HG03571 (cell line): ENCODE measurements around the gene CCDC18.

Experiments used
- ATAC-seq: cut with Tn5 transposase; IDR thresholded peaks from one replicate; pipeline ENCODE4 v1.9.1; 2021; ENCODE audit not compliant: unreplicated experiment

The CCDC18 gene

DNA sequence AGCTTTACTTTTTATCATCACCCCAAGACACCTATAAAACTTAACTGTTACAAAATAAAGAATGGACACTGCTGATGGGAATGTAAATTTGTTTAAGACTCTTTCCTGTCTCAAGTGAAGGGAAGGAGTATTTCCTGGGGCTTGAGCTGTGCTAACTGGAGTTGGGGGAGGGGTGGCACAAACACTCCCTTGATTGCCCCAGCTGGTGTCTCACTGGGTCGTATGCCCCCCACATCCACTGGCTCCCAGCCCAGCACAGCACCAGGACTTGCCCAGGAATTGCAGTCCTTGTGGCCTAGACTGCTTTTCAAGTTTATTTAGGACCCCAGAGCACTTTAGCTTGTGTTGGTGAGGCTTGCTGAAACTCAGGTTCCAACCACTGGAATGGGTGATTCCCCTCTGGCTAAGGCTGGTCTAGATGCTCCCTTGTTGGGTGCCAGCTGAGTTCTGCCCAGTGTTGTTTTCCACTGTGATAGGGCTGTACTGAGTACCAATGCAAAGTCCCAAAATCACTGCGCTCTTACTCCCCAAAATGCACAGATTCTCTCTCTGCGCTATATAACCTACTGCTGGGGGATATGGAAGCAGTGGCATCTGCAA is 116.1 kb downstream of the CCDC18 start:
- ATAC-seq = no peak

DNA sequence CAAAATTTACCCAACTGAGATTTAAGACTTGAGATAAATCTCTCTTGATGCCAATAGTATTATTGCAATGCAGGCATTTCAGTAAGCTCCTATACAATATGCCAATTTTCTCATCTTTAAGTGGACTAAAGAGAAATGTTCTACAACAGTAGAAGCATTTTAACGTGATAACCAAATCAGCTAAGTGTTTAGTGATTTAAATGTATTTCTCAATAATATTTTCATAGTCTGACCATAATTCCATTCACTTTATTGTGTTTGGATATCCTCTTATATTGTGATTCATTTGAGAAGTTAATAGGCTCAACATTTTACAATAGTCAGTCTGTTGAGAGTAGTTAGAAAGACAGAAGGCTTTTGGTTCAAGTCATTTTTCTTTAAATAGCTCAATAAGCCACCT is 120.6 kb downstream of the CCDC18 start:
- no peak for ATAC-seq

DNA sequence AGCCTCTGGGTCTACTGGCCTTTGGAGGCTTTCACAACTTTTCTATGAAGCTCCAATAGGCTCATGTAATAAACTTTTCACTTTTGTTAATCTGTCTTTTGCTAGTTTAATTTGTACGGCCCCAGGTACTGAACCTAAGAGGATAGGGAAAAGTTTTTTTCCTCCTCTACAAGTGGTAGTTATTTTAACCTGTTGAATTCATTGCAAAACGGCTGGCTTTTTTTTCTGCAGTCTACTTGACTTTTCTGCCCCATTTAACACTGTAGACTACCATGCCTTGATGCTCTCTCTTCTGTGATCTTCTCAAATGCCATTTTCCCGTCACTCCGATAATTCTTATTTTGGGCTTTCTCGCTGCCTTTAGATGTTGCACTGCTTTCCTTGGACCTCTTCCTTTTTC is 121.6 kb downstream of the CCDC18 start:
- no peak for ATAC-seq

DNA sequence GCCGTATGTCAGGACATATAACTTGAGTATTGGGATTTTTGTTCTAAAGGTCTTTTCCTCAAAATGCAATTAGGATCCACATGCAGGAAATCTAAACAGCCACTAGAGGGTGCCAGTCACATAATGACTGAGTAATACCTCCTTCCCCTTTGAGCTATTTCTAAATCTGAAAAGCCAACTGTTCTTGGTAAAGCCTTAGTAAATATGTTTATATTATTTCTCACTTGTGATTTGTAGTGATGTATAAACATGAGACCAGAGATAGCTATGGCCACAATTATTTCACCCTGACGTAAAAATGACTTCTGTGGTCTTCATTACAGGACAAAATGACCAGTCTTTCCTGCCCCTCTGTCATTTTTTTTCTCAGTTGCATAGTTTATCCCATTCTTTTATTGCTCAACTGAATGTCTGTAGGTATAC is 124.2 kb downstream of the CCDC18 start:
- no peak for ATAC-seq

- no peak for ATAC-seq
These were observed 126.4 kb downstream of the CCDC18 start for GRCh38 chr1:93306920-93307319.

DNA sequence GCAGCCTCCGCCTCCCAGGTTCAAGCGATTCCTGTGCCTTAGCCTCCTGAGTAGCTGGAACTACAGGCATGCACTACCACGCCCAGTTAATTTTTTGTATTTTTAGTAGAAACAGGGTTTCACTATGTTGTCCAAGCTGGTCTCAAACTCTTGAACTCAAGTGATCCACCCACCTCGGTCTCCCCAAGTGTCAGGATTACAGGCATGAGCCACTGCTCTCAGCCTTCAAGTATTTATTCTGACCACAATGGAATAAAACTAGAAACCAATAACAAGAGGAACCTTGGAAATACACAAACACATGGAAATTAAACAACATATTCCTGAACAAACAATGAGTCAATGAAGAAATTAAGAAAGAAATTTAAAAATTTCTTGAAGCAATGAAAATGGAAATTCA is 132.5 kb downstream of the CCDC18 start:
- no peak for ATAC-seq

- no peak for ATAC-seq
These were observed 136.7 kb downstream of the CCDC18 start for GRCh38 chr1:93317207-93317606.

- no peak for ATAC-seq
These were observed 137.4 kb downstream of the CCDC18 start for GRCh38 chr1:93317943-93318342.

DNA sequence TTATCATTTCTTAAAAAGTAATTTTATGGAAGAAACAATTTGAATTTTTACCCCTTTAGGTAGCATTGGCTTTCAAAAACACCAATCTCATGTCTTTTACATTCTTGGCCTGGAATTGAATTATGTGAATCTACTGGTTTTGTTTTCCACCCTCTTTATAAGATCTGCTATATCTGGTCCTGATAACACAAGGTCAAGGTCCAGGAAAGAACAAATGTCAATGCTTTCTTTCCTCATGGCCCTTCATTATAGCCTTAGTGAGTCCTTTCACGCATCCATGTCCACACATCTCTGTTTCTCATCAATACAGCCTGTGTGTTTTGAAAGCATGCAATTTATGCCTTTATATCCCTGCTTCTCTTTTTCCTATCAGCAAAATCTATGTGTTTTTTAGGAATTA is 141.2 kb downstream of the CCDC18 start:
- no peak for ATAC-seq

DNA sequence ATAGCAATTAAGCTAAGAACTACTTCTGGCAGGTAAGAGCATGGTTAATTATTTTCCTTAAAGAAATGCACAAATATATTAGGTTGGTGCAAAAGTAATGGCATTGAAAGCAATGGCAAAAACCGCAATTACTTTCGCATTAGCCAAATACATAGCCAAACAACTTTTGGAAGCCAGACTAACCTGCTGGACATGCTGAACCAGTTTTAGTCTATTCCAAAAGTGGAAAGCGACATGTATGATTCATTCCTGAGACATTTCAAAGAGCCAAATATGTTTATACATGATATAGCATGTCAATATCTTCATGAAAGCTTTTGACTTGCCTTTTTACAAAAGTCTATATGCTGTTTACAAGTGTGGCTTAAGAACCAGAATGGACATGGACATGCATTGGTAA is 141.8 kb downstream of the CCDC18 start:
- ATAC-seq = no peak

DNA sequence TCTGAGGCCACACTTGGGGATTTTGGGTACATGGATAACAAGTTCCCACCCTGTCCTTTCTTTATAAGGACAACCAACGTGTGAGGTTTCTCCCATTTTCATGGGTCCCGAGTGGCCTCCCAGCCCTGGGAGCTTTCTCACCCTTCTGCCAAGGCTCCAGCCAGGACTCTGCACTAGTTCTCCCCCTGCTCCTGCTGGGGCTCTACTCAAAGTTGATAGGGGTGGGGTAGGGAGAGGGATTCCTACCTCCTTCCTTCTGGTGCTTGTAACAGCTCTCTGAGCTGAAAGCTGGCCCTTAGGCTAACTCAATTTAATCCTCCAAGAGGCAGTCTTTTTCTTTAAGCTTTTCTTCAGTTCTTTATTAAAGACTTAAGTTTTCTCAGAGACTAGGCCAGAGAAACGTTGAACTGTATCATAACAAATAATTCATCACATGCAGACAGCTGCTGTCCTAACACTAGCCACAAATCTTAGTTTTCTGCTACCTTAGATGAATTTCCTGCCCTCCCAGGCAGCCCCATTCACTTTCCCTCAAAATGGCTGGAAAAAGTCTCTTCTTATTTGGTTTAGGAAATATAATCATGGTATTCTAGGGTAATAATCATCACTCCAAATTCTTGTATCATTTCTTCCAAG is 142.8 kb downstream of the CCDC18 start:
- no peak for ATAC-seq

- ATAC-seq = no peak
These were observed 144.3 kb downstream of the CCDC18 start for GRCh38 chr1:93324486-93325464.
